K562 (cell line): Measurements from ENCODE around the gene TARS1. TPM values are rescaled to one million over a fixed set of nuclear protein-coding genes. Genes with fewer than 3 reads are reported as not detected.

Experiments
- CUX1 ChIP-seq: fragments of 200-800 bp; sonication (Bioruptor generic); IDR thresholded peaks from 2 replicates; pipeline ENCODE4 v1.6.1; 2016; ENCODE audit warnings: missing genetic modification characterization, missing compliant biosample characterization
- HDAC2 ChIP-seq: fragments of 450-650 bp; IDR thresholded peaks from 2 replicates; pipeline ENCODE4 v1.6.1; 2016; ENCODE audit warnings: mild to moderate bottlenecking
- MGA ChIP-seq: fragments of 450-650 bp; IDR thresholded peaks from 2 replicates; pipeline ENCODE4 v1.6.1; 2016; ENCODE audit warnings: mild to moderate bottlenecking, moderate library complexity
- ZNF696 ChIP-seq: fragments of 250-450 bp; sonication (Bioruptor Pico); conservative IDR thresholded peaks from 2 replicates; pipeline ENCODE4 v1.4.0; 2020; ENCODE audit warnings: mild to moderate bottlenecking, moderate library complexity
- polyA plus RNA-seq, 8 experiments: library from polyadenylated mRNA; depleted of rRNA in 4 of 8; stranded (reverse) in 5 of 8; unstranded in 3 of 8; fragments of >200 nt; fragmentation: Nextera tagmentation in 2 of 8; fragmentation: Illumina TruSeq in 1 of 8; extraction: Ambion mirVana in 2 of 8; extraction: Trizol in 1 of 8; gene quantifications; 2 replicates each; pipeline versions ENCODE4 v1.2.1 to v1.2.3, GENCODE V29; 2011 to 2014; ENCODE audit warnings: inconsistent platforms in 1 of 8, missing spikeins in 1 of 8
- total RNA-seq, 7 experiments: library from RNA; depleted of rRNA in 6 of 7; stranded (reverse); fragments of >200 nt in 6 of 7; fragmentation: Illumina TruSeq in 2 of 7; extraction: Trizol in 2 of 7; gene quantifications; 2 replicates each; pipeline versions ENCODE4 v1.2.1 to v1.2.3, GENCODE V29; 2011 to 2021; ENCODE audit warnings: low replicate concordance in 1 of 7
- TF ChIP-seq, protein P1 (sequence below): fragments of 450-650 bp; formaldehyde crosslinking; IDR thresholded peaks from 2 replicates; pipeline ENCODE4 v1.4.0; 2022; ENCODE audit warnings: missing genetic modification characterization

Gene TARS1
- total and polyA plus RNA-seq, 9 of the 15 experiments (the other 6 are each of a cell fraction or from before 2014, with no cell fraction given): 263 to 518 (median 439) TPM

DNA sequence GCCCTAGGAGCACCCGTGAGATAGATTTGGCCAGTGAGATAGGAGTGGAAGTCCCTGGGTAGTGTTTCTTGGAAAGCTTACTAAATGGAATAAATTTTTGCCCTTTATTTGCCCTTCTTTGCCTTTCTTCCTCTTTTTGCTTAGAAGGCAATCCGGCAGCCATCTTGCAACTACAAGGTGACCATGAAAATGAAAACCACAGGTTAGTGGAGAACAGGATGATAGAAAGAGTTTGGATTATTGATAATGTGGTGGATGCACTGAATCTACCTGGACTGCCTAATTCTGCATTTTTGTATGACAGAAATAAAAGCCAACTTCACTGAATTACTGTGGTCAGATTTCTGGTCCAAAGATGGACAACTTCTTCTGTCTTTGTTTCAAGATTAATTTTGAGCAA, 33.2 kb downstream of the TARS1 start (continued):
- TF ChIP-seq CUX1 (no peak), MGA (no peak), HDAC2 (no peak), ZNF696 (CRISPR knock-in tag) (no peak)
- TF ChIP-seq, protein P1, sequence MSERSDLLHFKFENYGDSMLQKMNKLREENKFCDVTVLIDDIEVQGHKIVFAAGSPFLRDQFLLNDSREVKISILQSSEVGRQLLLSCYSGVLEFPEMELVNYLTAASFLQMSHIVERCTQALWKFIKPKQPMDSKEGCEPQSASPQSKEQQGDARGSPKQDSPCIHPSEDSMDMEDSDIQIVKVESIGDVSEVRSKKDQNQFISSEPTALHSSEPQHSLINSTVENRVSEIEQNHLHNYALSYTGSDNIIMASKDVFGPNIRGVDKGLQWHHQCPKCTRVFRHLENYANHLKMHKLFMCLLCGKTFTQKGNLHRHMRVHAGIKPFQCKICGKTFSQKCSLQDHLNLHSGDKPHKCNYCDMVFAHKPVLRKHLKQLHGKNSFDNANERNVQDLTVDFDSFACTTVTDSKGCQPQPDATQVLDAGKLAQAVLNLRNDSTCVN (CRISPR knock-in tag): no peak
